PC-9 (cell line): ENCODE data around the gene KLHL1. TPM values are rescaled to one million over a fixed set of nuclear protein-coding genes. Genes with fewer than 3 reads are reported as not detected.

Experiments
- BruUV-seq: library from RNA; stranded (reverse); fragments of 400-500 nt; replicated peaks from 2 replicates; lab custom pipeline; 2021; lab: Mats Ljungman, UMichigan
- CTCF ChIA-PET: fragments of 300-600 bp; sonication (Branson Sonifier 250); formaldehyde crosslinking; loops from one replicate; lab custom pipeline; 2022; ENCODE audit warnings: antibody characterized with exemption; lab: Charles Lee
- POLR2A ChIA-PET: fragments of 300-600 bp; sonication (Branson Sonifier 250); formaldehyde crosslinking; loops from one replicate; lab custom pipeline; 2022; ENCODE audit warnings: antibody characterized with exemption; ENCODE audit not compliant: unreplicated experiment; lab: Charles Lee
- DNase-seq, 2 experiments: peaks; one replicate each; pipeline versions ENCODE4 v3.0.0 to v3.0.0-alpha.2; 2015 to 2022; ENCODE audit warnings: mixed read lengths in 1 of 2
- H2AFZ ChIP-seq: fragments of 200-600 bp; sonication (generic); 2 replicates; pipeline ENCODE4 v1.8.1; 2017; ENCODE audit warnings: antibody characterized with exemption
- H3F3A ChIP-seq: fragments of 200-600 bp; sonication (generic); 2 replicates; pipeline ENCODE4 v1.8.1; 2017; ENCODE audit warnings: antibody characterized with exemption, mild to moderate bottlenecking, low read depth; ENCODE audit not compliant: insufficient read depth
- H3K27ac ChIP-seq: fragments of 200-600 bp; sonication (generic); 2 replicates; pipeline ENCODE4 v1.6.1; 2016; ENCODE audit warnings: mixed run types
- H3K27me3 ChIP-seq: fragments of 200-600 bp; sonication (generic); 2 replicates; pipeline ENCODE4 v1.6.1; 2016; ENCODE audit warnings: low read depth, mixed run types; ENCODE audit not compliant: insufficient read depth
- H3K36me3 ChIP-seq: fragments of 200-600 bp; sonication (generic); 2 replicates; pipeline ENCODE4 v1.6.1; 2016; ENCODE audit warnings: low read depth, mixed run types
- H3K4me1 ChIP-seq: fragments of 200-600 bp; sonication (generic); replicated peaks from 2 replicates; pipeline ENCODE4 v1.6.1; 2016; ENCODE audit warnings: mixed run types; ENCODE audit not compliant: insufficient read depth
- H3K4me2 ChIP-seq: fragments of 200-600 bp; sonication (generic); 2 replicates; pipeline ENCODE4 v1.6.1; 2017; ENCODE audit warnings: mixed run types
- H3K4me3 ChIP-seq: fragments of 200-600 bp; sonication (generic); 2 replicates; pipeline ENCODE4 v1.6.1; 2016; ENCODE audit warnings: mixed run types
- H3K79me2 ChIP-seq: fragments of 200-600 bp; sonication (generic); 2 replicates; pipeline ENCODE4 v1.6.1; 2017; ENCODE audit warnings: low read depth, mixed run types
- H3K9me2 ChIP-seq: fragments of 200-600 bp; sonication (generic); 2 replicates; pipeline ENCODE4 v1.8.1; 2017; ENCODE audit warnings: mild to moderate bottlenecking; ENCODE audit not compliant: insufficient read depth
- H3K9me3 ChIP-seq: fragments of 200-600 bp; sonication (generic); 2 replicates; pipeline ENCODE4 v1.8.1; 2016; ENCODE audit warnings: low read depth; ENCODE audit not compliant: insufficient read depth
- H4K20me1 ChIP-seq: fragments of 200-600 bp; sonication (generic); 2 replicates; pipeline ENCODE4 v1.8.1; 2017; ENCODE audit not compliant: insufficient read depth
- EZH2 ChIP-seq: fragments of 200-600 bp; sonication (generic); IDR thresholded peaks from 2 replicates; pipeline ENCODE4 v1.8.0; 2017; ENCODE audit warnings: antibody characterized with exemption, low read depth
- intact Hi-C: fragments of 100-400 bp; cut with micrococcal nuclease; formaldehyde crosslinking; loops from one replicate; pipeline ENCODE4 v1.10.0; 2022; ENCODE audit not compliant: unreplicated experiment
- total RNA-seq: library from RNA; stranded (reverse); gene quantifications from 2 replicates; pipeline ENCODE4 v1.2.3, GENCODE V29; 2021
- TF ChIP-seq, protein P1 (sequence below): fragments of 200-600 bp; sonication (generic); conservative IDR thresholded peaks from 2 replicates; pipeline ENCODE4 v1.6.1; 2017; ENCODE audit warnings: mixed run types, antibody characterized with exemption, mild to moderate bottlenecking, moderate library complexity

The KLHL1 gene
- total RNA-seq, 1 experiment from 2014 or later: not detected

GRCh38 chr13:70027551-70027950, 80.7 kb downstream of the KLHL1 start:
- no peaks in the 10 kb centered on the region for H3K36me3 ChIP-seq
- H3K4me2 ChIP-seq: no peak overlapping the region
- no peak overlapping the region for H2AFZ ChIP-seq
- no peak for DNase-seq
- ChIA-PET POLR2A (no interaction called here), CTCF (no interaction called here)
- no TSS peak for BruUV-seq
- H3K27ac ChIP-seq: no peak overlapping the region
- no peaks in the 10 kb centered on the region for H3K9me3 ChIP-seq
- H3K79me2 ChIP-seq: no peaks in the 10 kb centered on the region
- no peaks in the 10 kb centered on the region for H3K27me3 ChIP-seq
- intact Hi-C loops: no loop called here
- no peaks in the 10 kb centered on the region for H3K4me1 ChIP-seq
- H3K9me2 ChIP-seq: no peaks in the 10 kb centered on the region
- TF ChIP-seq, protein P1, sequence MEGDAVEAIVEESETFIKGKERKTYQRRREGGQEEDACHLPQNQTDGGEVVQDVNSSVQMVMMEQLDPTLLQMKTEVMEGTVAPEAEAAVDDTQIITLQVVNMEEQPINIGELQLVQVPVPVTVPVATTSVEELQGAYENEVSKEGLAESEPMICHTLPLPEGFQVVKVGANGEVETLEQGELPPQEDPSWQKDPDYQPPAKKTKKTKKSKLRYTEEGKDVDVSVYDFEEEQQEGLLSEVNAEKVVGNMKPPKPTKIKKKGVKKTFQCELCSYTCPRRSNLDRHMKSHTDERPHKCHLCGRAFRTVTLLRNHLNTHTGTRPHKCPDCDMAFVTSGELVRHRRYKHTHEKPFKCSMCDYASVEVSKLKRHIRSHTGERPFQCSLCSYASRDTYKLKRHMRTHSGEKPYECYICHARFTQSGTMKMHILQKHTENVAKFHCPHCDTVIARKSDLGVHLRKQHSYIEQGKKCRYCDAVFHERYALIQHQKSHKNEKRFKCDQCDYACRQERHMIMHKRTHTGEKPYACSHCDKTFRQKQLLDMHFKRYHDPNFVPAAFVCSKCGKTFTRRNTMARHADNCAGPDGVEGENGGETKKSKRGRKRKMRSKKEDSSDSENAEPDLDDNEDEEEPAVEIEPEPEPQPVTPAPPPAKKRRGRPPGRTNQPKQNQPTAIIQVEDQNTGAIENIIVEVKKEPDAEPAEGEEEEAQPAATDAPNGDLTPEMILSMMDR: no peak
- no peak for TF ChIP-seq EZH2
- no peaks in the 10 kb centered on the region for H4K20me1 ChIP-seq
- no peaks in the 10 kb centered on the region for H3F3A ChIP-seq
- no peak overlapping the region for H3K4me3 ChIP-seq

- H4K20me1 ChIP-seq: no peaks in the 10 kb centered on the region
- H3K4me1 ChIP-seq: no peaks in the 10 kb centered on the region
- no peaks in the 10 kb centered on the region for H3K9me2 ChIP-seq
- no peak overlapping the region for H3K4me3 ChIP-seq
- no peaks in the 10 kb centered on the region for H3K79me2 ChIP-seq
- no peaks in the 10 kb centered on the region for H3K36me3 ChIP-seq
- ChIA-PET POLR2A (no interaction called here), CTCF (no interaction called here)
- TF ChIP-seq, protein P1: no peak
- no peak for TF ChIP-seq EZH2
- intact Hi-C loops: no loop called here
- no peak overlapping the region for H2AFZ ChIP-seq
- H3K4me2 ChIP-seq: no peak overlapping the region
- H3K9me3 ChIP-seq: no peaks in the 10 kb centered on the region
- no peak overlapping the region for H3K27ac ChIP-seq
- no peaks in the 10 kb centered on the region for H3F3A ChIP-seq
- no peak for DNase-seq
- no peaks in the 10 kb centered on the region for H3K27me3 ChIP-seq
- no TSS peak for BruUV-seq
Observed at GRCh38 chr13:70023516-70023915, 84.7 kb downstream of the KLHL1 start.

DNA sequence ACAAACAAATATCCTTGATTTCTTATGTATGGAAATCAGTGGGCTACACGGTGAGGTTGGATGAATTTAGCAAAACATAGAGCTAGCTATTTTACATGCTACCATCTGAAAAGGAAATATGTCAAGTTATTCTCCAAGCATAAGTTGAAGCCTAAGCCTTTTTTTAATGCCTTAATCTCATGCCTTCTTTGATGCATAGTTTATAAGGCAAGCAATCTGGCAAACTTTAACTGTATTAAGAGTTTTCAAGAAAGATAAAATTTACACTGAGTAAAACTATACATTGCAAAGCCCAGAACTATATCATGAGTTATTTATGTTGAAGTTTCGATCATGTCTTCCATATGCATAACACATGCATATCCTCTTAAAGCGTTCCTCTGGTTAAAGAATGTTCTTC, 85.6 kb downstream of the KLHL1 start:
- no peak for TF ChIP-seq EZH2
- TF ChIP-seq, protein P1: no peak

More for the DNA sequence above, 85.6 kb downstream of the KLHL1 start:
- Histone ChIP-seq H3K4me2 (no peak overlapping the region), H3K4me3 (no peak overlapping the region), H3K27me3 (no peaks in the 10 kb centered on the region), H4K20me1 (no peaks in the 10 kb centered on the region), H2AFZ (no peak overlapping the region), H3K9me3 (no peaks in the 10 kb centered on the region), H3K79me2 (no peaks in the 10 kb centered on the region), H3K9me2 (no peaks in the 10 kb centered on the region), H3F3A (no peaks in the 10 kb centered on the region), H3K36me3 (no peaks in the 10 kb centered on the region), H3K4me1 (no peaks in the 10 kb centered on the region), H3K27ac (no peak overlapping the region)
- intact Hi-C loops: no loop called here
- ChIA-PET POLR2A (no interaction called here), CTCF (no interaction called here)
- no TSS peak for BruUV-seq
- DNase-seq: no peak
